Measurements from ENCODE around the gene CHKB.

The CHKB gene

GRCh38 chr22:50599816-50600455 is 17.3 kb upstream of the CHKB start (continued):
- TF ChIP-seq ZBTB17 (tag by site-specific recombination; IDR thresholded peaks at IDR 0.05) (peak; percentile 44), ZNF292 (tag by site-specific recombination; IDR thresholded peaks at IDR 0.05; ENCODE audit: borderline replicate concordance, low read depth) (no peak), ZNF792 (tag by site-specific recombination; IDR thresholded peaks at IDR 0.05) (no peak), WT1 (tag by site-specific recombination; IDR thresholded peaks at IDR 0.05) (no peak), ZNF324 (tag by site-specific recombination; IDR thresholded peaks at IDR 0.05) (no peak), SALL2 (tag by site-specific recombination; IDR thresholded peaks at IDR 0.05; ENCODE audit: borderline replicate concordance) (no peak), ZNF239 (tag by site-specific recombination; IDR thresholded peaks at IDR 0.05) (no peak), ZNF37A (tag by site-specific recombination; IDR thresholded peaks at IDR 0.05) (no peak), ZNF658 (tag by site-specific recombination; IDR thresholded peaks at IDR 0.05) (no peak), ZNF10 (tag by site-specific recombination; IDR thresholded peaks at IDR 0.05) (no peak), ZNF174 (tag by site-specific recombination; IDR thresholded peaks at IDR 0.05) (no peak), ZFP37 (tag by site-specific recombination; IDR thresholded peaks at IDR 0.05) (no peak), ZNF148 (tag by site-specific recombination; IDR thresholded peaks at IDR 0.05; ENCODE audit: borderline replicate concordance) (no peak), KLF9 (tag by site-specific recombination; IDR thresholded peaks at IDR 0.05; ENCODE audit: low read depth) (no peak), ZBTB49 (tag by site-specific recombination; IDR thresholded peaks at IDR 0.05; ENCODE audit: low read depth) (no peak)

- Histone ChIP-seq H3K36me3 (ENCODE audit: control insufficient read depth in 2 of 2, insufficient read depth in 1 of 2, low read length in 2 of 2) (peaks cover 0 to 10% of the 10 kb centered on the region in 2 experiments; a peak in 1 of 3 replicates), H3K4me1 (ENCODE audit: control insufficient read depth, insufficient read depth, low read length) (0 out of 2 replicates have a peak, but pooled peaks cover 3% of the 10 kb centered on the region), H3K9me3 (ENCODE audit: control insufficient read depth, insufficient read depth, low read depth, low read length) (no peaks in the 10 kb centered on the region), H3K27ac (ENCODE audit: extremely low read depth, low read depth, low read length) (no peak overlapping the region), H3K4me3 (ENCODE audit: low read depth, low read length) (no peak overlapping the region)
- CTCF ChIA-PET, result no interaction called here
- POLR2A ChIA-PET, result interaction anchor here (0.6 kb wide), 1 partner anchor 99 kb away, joined by 3 read pairs; no protein-coding TSS in a partner anchor
- TF ChIP-seq PRDM1 (tag by site-specific recombination; IDR thresholded peaks at IDR 0.05) (no peak), SCRT2 (tag by site-specific recombination; IDR thresholded peaks at IDR 0.05) (peak; percentile 46; the same call in 1 of the 2 replicates), ZNF549 (tag by site-specific recombination; IDR thresholded peaks at IDR 0.05) (peak; percentile 92)
Measured at GRCh38 chr22:50597097-50597496, 14.4 kb upstream of the CHKB start.

- no peaks in the 10 kb centered on the region for H3K4me1 ChIP-seq (ENCODE audit: control insufficient read depth, insufficient read depth, low read length)
- no peak overlapping the region for H3K27ac ChIP-seq (ENCODE audit: extremely low read depth, low read depth, low read length)
- ChIA-PET POLR2A (no interaction called here), CTCF (no interaction called here)
- no peak overlapping the region for H3K4me3 ChIP-seq (ENCODE audit: low read depth, low read length)
- H3K36me3 ChIP-seq (ENCODE audit: control insufficient read depth in 2 of 2, insufficient read depth in 1 of 2, low read length in 2 of 2), result peaks cover 0 to 9% of the 10 kb centered on the region in 2 experiments; a peak in 1 of 3 replicates
- H3K9me3 ChIP-seq (ENCODE audit: control insufficient read depth, insufficient read depth, low read depth, low read length), result no peaks in the 10 kb centered on the region
- TF ChIP-seq SP3 (tag by site-specific recombination; IDR thresholded peaks at IDR 0.05) (no peak), ATF2 (tag by site-specific recombination; IDR thresholded peaks at IDR 0.05; ENCODE audit: low read depth) (no peak), SCRT1 (tag by site-specific recombination; IDR thresholded peaks at IDR 0.05; ENCODE audit: borderline replicate concordance) (no peak), ZNF146 (tag by site-specific recombination; IDR thresholded peaks at IDR 0.05) (no peak), HOXC10 (CRISPR knock-in tag; IDR thresholded peaks at IDR 0.05) (no peak), ZNF600 (tag by site-specific recombination; IDR thresholded peaks at IDR 0.05) (no peak), ZSCAN30 (tag by site-specific recombination; IDR thresholded peaks at IDR 0.05) (no peak), ZNF174 (tag by site-specific recombination; IDR thresholded peaks at IDR 0.05) (no peak), ZNF341 (tag by site-specific recombination; IDR thresholded peaks at IDR 0.05; ENCODE audit: low read depth) (no peak), ZNF133 (tag by site-specific recombination; IDR thresholded peaks at IDR 0.05) (no peak)
Measured at GRCh38 chr22:50595189-50595588, 12.5 kb upstream of the CHKB start.
